Measurements from ENCODE around the gene CAMTA1. TPM values are rescaled to one million over a fixed set of nuclear protein-coding genes. Genes with fewer than 3 reads are reported as not detected.

CAMTA1 gene
- total RNA-seq, 1 donor = 56.1 TPM

GRCh38 chr1:7430691-7431090, 645.4 kb downstream of the CAMTA1 start:
- no peak overlapping the region for H3K4me3 ChIP-seq (ENCODE audit: low read depth, low read length)
- DNase-seq (ENCODE audit: low read depth) = peak; percentile 20
- TF ChIP-seq, protein P1, sequence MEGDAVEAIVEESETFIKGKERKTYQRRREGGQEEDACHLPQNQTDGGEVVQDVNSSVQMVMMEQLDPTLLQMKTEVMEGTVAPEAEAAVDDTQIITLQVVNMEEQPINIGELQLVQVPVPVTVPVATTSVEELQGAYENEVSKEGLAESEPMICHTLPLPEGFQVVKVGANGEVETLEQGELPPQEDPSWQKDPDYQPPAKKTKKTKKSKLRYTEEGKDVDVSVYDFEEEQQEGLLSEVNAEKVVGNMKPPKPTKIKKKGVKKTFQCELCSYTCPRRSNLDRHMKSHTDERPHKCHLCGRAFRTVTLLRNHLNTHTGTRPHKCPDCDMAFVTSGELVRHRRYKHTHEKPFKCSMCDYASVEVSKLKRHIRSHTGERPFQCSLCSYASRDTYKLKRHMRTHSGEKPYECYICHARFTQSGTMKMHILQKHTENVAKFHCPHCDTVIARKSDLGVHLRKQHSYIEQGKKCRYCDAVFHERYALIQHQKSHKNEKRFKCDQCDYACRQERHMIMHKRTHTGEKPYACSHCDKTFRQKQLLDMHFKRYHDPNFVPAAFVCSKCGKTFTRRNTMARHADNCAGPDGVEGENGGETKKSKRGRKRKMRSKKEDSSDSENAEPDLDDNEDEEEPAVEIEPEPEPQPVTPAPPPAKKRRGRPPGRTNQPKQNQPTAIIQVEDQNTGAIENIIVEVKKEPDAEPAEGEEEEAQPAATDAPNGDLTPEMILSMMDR (IDR thresholded peaks at IDR 0.05; ENCODE audit: insufficient read depth, low read depth, low read length) = no peak

DNA sequence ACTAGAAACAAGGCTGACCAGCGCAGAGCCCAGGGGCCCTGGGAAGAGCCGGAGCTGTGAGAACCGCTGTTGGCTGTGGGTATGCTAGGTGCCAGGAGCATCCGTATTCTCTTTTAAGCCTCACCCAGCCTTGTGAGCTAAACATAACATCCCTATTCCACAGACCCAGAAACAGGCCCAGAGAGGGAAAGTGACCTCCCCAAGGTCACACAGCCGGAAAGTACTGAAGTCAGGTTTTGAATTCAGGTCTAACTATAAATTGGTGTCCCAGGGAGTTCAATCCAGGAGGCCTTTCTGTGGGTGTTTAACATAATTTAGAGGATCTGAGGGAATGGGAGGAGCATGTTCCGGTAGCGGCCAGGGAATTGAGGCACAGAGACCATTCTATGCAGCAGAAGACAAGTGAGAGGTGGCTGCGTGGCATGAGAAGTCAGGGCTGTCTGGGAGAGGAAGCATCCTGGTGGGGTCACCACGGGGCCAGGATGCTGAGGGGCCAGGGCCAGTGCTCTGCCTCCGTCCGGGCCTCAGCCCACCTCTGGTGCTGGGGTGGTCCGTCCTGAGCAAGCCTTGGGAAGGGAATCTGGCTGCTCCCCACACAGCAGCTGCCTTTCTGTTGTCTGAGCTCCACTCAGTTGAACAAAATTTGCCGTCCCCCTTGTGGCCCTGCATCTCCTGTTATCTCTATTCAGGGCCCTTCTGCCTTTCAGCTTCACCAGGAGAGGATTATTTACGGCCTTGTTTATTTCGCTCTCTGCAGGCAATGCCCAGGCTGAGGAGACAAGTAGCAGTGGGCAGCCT, 647.0 kb downstream of the CAMTA1 start:
- TF ChIP-seq, protein P1 (IDR thresholded peaks at IDR 0.05; ENCODE audit: insufficient read depth, low read depth, low read length) = no peak
- DNase-seq (ENCODE audit: low read depth) = no peak
- no peak overlapping the region for H3K4me3 ChIP-seq (ENCODE audit: low read depth, low read length)

GRCh38 chr1:7432900-7433380, 647.7 kb downstream of the CAMTA1 start:
- H3K4me3 ChIP-seq (ENCODE audit: low read depth, low read length) = no peak overlapping the region
- TF ChIP-seq, protein P1 (IDR thresholded peaks at IDR 0.05; ENCODE audit: insufficient read depth, low read depth, low read length) = no peak
- DNase-seq (ENCODE audit: low read depth) = no peak

DNA sequence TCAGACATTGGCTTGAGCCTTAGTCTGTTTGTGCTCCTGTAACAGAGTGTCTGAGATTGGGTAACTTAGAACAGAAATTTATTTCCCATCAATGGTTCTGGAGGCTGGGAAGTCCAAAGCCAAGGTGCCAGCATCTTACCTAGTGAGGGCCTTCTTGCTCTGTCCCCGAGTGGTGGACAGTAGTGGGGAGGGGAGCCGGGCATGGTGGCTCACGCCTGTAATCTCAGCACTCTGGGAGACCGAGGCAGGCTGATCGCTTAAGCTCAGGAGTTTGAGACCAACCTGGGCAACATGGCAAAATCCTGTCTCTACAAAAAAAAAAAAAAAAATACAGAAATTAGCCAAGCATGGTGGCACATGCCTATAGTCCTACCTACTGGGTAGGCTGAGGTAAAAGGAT, 649.3 kb downstream of the CAMTA1 start:
- no peak for DNase-seq (ENCODE audit: low read depth)
- no peak overlapping the region for H3K4me3 ChIP-seq (ENCODE audit: low read depth, low read length)
- TF ChIP-seq, protein P1 (IDR thresholded peaks at IDR 0.05; ENCODE audit: insufficient read depth, low read depth, low read length) = no peak

DNA sequence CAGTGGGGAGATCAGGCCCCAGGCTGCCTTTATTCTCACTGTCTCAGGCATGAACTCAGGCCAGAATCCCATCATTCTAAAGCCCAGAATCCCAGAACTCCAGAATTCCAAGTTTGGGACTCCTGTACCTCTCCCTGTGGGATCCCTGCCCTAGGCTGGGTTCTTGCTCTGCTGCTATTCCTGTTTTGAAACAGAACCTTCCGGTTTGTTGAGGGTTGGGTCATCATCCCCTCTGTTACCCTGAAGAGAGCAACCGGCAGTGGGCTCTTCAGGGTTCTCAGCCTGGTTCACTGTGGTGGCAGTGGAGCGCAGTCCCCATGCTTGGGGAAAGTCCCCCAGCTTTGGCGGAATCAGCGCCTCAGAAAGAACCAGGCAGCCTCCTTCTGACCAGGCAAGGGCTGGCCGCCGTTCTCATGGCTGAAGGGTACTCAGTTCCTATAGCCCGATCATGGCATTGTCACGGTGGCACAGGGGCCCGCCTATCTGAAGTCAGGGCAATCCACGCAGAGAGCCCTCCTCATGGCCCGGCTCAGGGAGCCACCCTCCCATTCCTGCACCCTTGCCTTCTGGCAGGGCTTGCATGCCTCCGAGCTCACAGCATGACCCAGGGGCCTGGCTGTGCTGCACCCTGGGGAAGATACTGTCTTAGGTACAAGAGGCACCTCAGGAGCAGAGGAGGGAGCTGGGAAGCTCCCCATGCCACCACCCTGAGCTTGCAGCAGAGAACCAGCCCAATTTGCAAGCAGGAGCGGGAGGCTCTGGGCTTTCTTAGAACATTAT, 650.2 kb downstream of the CAMTA1 start:
- TF ChIP-seq, protein P1 (IDR thresholded peaks at IDR 0.05; ENCODE audit: insufficient read depth, low read depth, low read length) = no peak
- no peak for DNase-seq (ENCODE audit: low read depth)

DNA sequence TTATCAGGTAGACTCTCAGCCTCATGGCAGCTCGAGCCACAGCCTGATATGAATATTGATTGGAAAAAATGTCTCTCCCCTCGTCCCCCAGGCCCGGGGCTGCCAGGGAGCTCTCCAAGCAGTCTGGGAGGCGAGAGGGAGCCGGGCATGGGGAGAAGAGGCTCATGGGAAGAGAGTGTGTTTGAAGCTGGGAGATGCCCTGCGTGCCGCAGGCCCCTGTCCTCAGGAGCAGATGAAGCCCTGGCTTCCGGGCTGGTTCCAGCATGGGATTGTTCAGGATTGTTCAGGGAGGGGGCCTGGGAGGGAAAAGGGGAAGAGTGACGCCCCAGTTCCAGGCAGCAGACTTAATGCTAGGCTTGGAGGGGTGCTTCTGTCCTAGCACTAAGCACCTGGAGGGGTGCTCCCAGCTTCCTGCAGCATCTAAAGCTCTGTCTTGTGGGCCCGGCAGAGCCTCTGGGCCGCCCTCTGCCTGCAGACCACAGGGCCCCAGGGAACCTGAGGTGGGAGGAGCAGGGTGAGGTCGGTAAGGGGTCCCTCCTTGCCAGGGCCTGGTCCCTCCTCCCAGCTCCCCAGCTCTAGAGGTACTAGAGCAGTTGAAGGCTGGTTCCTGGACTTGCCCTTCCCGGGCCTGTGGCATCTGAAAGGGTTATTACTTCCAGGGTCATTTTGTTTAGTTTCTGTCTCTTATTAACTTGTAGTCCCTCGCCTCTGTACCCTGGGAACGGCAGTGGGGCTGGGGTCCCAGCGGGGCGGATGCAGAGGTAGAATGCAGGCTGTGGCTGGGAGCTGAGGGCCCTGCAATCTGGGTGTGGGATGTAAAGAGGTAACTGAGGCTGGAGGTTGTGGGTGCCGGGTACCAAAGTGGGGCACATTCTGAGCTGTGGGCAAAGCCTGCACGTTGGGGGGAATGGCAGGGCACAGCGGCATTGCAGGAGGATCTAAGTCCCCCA, 651.1 kb downstream of the CAMTA1 start:
- TF ChIP-seq, protein P1 (IDR thresholded peaks at IDR 0.05; ENCODE audit: insufficient read depth, low read depth, low read length) = no peak
- DNase-seq (ENCODE audit: low read depth) = no peak
- H3K4me3 ChIP-seq (ENCODE audit: low read depth, low read length) = no peak overlapping the region

More for the DNA sequence above, 650.2 kb downstream of the CAMTA1 start:
- no peak overlapping the region for H3K4me3 ChIP-seq (ENCODE audit: low read depth, low read length)

All from fibroblast of villous mesenchyme (primary cell).